Osteoblast (primary cell): ENCODE data around the gene CDKAL1. TPM values are rescaled to one million over a fixed set of nuclear protein-coding genes. Genes with fewer than 3 reads are reported as not detected.

Experiments
- DNase-seq: peaks from one replicate; pipeline ENCODE4 v3.0.0; 2011; ENCODE audit warnings: low spot score, mixed read lengths; ENCODE audit not compliant: insufficient read length; ENCODE audit errors: missing footprints
- H2AFZ ChIP-seq: 2 replicates; pipeline ENCODE4 v1.6.0; 2011; ENCODE audit warnings: mild to moderate bottlenecking, low read length
- H3K27ac ChIP-seq: 2 replicates; pipeline ENCODE4 v1.5.1; 2011; ENCODE audit warnings: mild to moderate bottlenecking, low read depth, low read length, moderate library complexity
- H3K27me3 ChIP-seq: 2 replicates; pipeline ENCODE4 v1.6.0; 2012; ENCODE audit warnings: mild to moderate bottlenecking, control low read depth, inconsistent platforms, low read length, moderate library complexity; ENCODE audit not compliant: insufficient read depth
- H3K36me3 ChIP-seq: 2 replicates; pipeline ENCODE4 v1.5.1; 2011; ENCODE audit warnings: mild to moderate bottlenecking, low read length, control low read depth, moderate library complexity; ENCODE audit not compliant: insufficient read depth
- H3K4me1 ChIP-seq: 2 replicates; pipeline ENCODE4 v1.5.1; 2011; ENCODE audit warnings: mild to moderate bottlenecking, low read length, control low read depth, moderate library complexity; ENCODE audit not compliant: insufficient read depth
- H3K4me2 ChIP-seq: 2 replicates; pipeline ENCODE4 v1.6.0; 2011; ENCODE audit warnings: mild to moderate bottlenecking, low read length; ENCODE audit not compliant: insufficient read depth
- H3K4me3 ChIP-seq: fragments of 200-600 bp; sonication (generic); 3 replicates; pipeline ENCODE4 v1.5.1; 2012; ENCODE audit warnings: mild to moderate bottlenecking, low read length, inconsistent platforms; ENCODE audit not compliant: insufficient read depth
- H3K79me2 ChIP-seq: 2 replicates; pipeline ENCODE4 v1.6.0; 2012; ENCODE audit warnings: mild to moderate bottlenecking, low read length, control low read depth, inconsistent platforms; ENCODE audit not compliant: insufficient read depth
- H3K9me3 ChIP-seq: 2 replicates; pipeline ENCODE4 v1.5.1; 2011; ENCODE audit warnings: low read depth, low read length, control low read depth
- H4K20me1 ChIP-seq: 2 replicates; pipeline ENCODE4 v1.6.0; 2012; ENCODE audit warnings: mild to moderate bottlenecking, low read length, control low read depth; ENCODE audit not compliant: insufficient read depth
- total RNA-seq: library from RNA; depleted of rRNA; stranded (reverse); fragments of >200 nt; gene quantifications from 2 replicates; pipeline ENCODE4 v1.2.3, GENCODE V29; 2012
- TF ChIP-seq, protein P1 (sequence below): IDR thresholded peaks from 2 replicates; pipeline ENCODE4 v1.5.1; 2011; ENCODE audit warnings: mild to moderate bottlenecking, low read depth, low read length, moderate library complexity; ENCODE audit errors: extremely low read depth

CDKAL1 gene
- total RNA-seq, 1 donor = 18.5 TPM

DNA sequence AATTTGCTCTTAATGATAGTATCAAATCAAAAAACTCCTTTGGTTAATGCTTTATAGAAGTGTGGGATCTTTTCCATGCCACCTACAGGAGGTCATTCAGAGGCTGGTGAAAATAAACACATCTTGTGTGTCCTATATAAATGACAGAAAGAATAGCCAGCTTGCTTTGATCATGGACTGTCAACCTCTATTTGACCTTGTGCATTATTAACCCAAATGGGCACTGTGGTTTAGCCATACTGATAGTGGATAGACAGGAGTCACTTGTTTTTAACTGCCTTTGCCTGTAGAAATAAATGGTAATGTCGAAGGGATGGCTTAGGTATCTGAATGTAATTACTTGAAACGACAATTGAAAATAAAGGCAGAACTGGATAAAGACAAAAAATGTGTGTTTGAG is 123.8 kb downstream of the CDKAL1 start:
- Histone ChIP-seq H4K20me1 (no peaks in the 10 kb centered on the region), H3K4me3 (no peak overlapping the region), H3K27me3 (no peaks in the 10 kb centered on the region), H2AFZ (no peak overlapping the region), H3K9me3 (no peaks in the 10 kb centered on the region), H3K36me3 (no peaks in the 10 kb centered on the region), H3K4me2 (no peak overlapping the region), H3K79me2 (no peaks in the 10 kb centered on the region), H3K27ac (no peak overlapping the region), H3K4me1 (peaks cover 7% of the 10 kb centered on the region)
- TF ChIP-seq, protein P1, sequence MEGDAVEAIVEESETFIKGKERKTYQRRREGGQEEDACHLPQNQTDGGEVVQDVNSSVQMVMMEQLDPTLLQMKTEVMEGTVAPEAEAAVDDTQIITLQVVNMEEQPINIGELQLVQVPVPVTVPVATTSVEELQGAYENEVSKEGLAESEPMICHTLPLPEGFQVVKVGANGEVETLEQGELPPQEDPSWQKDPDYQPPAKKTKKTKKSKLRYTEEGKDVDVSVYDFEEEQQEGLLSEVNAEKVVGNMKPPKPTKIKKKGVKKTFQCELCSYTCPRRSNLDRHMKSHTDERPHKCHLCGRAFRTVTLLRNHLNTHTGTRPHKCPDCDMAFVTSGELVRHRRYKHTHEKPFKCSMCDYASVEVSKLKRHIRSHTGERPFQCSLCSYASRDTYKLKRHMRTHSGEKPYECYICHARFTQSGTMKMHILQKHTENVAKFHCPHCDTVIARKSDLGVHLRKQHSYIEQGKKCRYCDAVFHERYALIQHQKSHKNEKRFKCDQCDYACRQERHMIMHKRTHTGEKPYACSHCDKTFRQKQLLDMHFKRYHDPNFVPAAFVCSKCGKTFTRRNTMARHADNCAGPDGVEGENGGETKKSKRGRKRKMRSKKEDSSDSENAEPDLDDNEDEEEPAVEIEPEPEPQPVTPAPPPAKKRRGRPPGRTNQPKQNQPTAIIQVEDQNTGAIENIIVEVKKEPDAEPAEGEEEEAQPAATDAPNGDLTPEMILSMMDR = no peak
- DNase-seq = no peak

- DNase-seq = no peak
- no peak overlapping the region for H3K4me3 ChIP-seq
- TF ChIP-seq, protein P1 = no peak
Observed at GRCh38 chr6:20658516-20658915, 124.3 kb downstream of the CDKAL1 start.

DNA sequence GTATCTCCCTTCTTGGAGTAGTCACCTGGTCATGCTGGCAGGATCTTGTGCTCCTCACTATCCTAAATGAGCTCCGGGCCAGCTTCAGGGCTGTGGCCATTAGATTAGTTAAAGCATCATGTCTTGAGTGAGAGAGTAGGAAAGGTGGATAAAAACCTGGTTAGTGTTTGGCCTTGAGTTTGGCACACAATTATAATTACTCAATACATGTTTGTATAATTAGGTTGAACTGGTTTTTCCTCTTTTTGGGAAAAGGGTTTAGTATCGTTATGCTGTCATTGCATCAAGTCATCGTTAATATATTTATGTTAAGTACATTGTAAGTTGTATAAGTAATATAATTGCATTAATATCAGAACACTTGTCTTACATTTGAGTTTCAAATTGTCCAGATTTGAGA is 126.3 kb downstream of the CDKAL1 start:
- no peak for DNase-seq
- Histone ChIP-seq H4K20me1 (no peaks in the 10 kb centered on the region), H3K79me2 (no peaks in the 10 kb centered on the region), H3K4me1 (peaks cover 7% of the 10 kb centered on the region), H3K9me3 (no peaks in the 10 kb centered on the region), H3K36me3 (no peaks in the 10 kb centered on the region), H3K4me2 (no peak overlapping the region), H2AFZ (no peak overlapping the region), H3K27me3 (no peaks in the 10 kb centered on the region), H3K27ac (no peak overlapping the region), H3K4me3 (no peak overlapping the region)
- TF ChIP-seq, protein P1 = no peak

More at GRCh38 chr6:20658516-20658915, 124.3 kb downstream of the CDKAL1 start:
- Histone ChIP-seq H3K36me3 (no peaks in the 10 kb centered on the region), H3K79me2 (no peaks in the 10 kb centered on the region), H4K20me1 (no peaks in the 10 kb centered on the region), H3K4me2 (no peak overlapping the region), H2AFZ (no peak overlapping the region), H3K9me3 (no peaks in the 10 kb centered on the region), H3K4me1 (peaks cover 7% of the 10 kb centered on the region), H3K27ac (no peak overlapping the region), H3K27me3 (no peaks in the 10 kb centered on the region)

DNA sequence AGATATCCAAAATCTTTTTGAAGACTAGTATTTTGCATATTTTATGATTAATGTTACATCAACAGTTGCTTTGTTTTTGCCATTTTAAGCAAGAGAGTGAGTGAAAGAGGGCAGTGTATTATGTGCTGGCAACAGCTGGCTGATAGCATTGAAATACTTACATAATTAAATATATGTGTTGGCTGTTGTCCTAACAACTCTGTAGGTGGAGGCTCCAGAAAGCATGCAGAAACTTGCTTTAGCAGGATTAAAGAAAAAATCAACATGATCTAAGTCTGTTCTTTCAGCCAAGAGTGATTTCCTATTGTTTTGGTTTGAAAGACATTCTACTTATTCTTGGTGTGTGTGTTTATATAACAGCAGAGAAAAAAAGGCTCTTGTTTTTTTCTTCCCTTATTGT is 127.5 kb downstream of the CDKAL1 start:
- Histone ChIP-seq H3K4me2 (no peak overlapping the region), H4K20me1 (no peaks in the 10 kb centered on the region), H3K27me3 (no peaks in the 10 kb centered on the region), H3K36me3 (no peaks in the 10 kb centered on the region), H3K27ac (no peak overlapping the region), H3K9me3 (no peaks in the 10 kb centered on the region), H2AFZ (no peak overlapping the region), H3K79me2 (no peaks in the 10 kb centered on the region), H3K4me1 (peaks cover 7% of the 10 kb centered on the region), H3K4me3 (no peak overlapping the region)
- no peak for DNase-seq
- TF ChIP-seq, protein P1 = no peak
